Stimulated activated CD4-positive, alpha-beta T cell treated with anti-CD3 and anti-CD28 coated beads, Interleukin-4, amount 100 ng/mL, for 1 hour (primary cell): ENCODE data around the gene ZNF362.
A peak's percentile ranks its signal among the peaks of the same experiment; 100 is the strongest.

Experiments used
- DNase-seq: peaks from one replicate; pipeline ENCODE4 v3.0.0-alpha.2; 2020

Gene ZNF362

DNA sequence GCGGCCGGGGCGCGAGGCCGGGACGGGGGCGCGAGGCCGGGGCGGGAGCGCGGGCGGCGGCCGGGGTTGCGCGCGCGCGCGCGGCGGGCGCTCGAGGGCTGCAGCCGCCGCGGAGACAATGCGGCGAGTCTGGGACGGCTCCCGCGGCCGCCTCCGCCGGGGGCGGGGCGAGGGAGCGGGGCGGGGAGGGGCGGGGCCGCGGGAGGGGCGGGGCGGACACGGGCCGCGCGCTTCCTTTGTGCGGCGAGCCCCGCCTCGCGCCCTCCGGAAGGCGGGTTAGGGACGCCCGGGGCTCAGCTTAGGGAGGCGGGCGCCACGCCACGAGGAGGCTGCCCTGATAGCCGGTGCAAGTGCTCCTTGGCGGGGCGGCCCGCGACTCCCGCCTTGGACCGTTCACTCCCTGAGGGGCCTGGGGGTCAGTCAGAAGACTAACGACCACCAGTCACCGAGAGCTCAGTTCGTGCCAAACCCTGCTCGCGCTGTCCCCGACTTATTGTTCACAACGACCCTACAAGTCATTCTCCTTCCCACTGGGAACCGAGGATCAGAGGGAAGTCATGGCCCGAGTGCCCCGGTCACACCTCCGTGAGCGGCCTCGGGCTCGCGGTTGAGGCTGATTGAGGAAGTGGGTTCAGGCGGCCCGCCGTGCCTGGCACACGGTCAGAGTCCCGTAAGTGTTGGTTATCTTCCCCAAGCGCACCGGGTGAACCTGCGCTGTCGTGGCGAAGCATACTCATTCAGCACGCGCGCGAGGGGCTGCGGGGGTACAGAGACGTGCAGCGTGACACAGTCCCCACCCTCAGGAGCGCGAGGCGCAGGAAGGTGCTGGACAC, 93.7 kb downstream of the ZNF362 start:
- DNase-seq, result peak; percentile 78
